ENCODE measurements around the gene ZFHX3. TPM values are rescaled to one million over a fixed set of nuclear protein-coding genes. Genes with fewer than 3 reads are reported as not detected.

ZFHX3 gene
- total and polyA plus RNA-seq, 2 donors from 2014 or later, result 2.3 to 29.3 TPM

DNA sequence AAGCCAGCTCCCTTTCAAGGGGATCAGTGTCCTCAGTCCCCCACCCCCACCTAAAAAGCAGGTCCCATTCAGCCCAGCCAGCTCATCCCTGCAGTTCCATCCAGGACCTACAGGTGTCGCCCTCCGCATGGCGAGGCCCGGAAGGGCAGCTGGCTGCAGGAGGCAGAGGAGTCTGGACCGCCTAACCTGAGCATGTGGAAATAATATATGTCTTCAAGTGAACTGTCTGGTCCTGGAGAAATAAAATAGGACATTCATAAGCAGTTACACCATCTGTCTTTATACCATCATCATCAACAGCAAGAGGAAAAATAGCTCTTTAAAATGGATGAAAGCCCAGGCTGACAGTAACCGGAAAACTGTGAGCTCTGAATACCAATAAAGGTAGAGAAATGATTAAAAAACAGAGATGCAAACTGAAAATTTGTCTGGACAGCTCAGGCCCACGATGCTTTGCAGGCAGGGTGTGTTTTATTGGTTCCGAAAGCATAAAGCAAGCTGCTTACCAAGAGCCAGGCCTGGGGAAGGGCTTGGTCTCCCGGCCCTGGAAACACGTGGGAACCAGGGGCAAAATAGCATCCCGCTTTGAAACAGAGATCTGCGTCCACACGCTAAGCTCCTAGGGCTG, 215.2 kb downstream of the ZFHX3 start:
- no peaks in the 10 kb centered on the region for H3K27me3 ChIP-seq (ENCODE audit: control insufficient read depth, insufficient read depth, low read length)
- no peak overlapping the region for H3K27ac ChIP-seq (ENCODE audit: low read depth in 2 of 2, low read length in 2 of 2)
- intact Hi-C loops (cut with DNase I), result no loop called here
- H3K9me3 ChIP-seq (ENCODE audit: control insufficient read depth in 2 of 3, insufficient read depth in 1 of 3, low read length in 3 of 3), result no peaks in the 10 kb centered on the region
- peak; percentile 11 for FAIRE-seq
- no peak overlapping the region for H3K9ac ChIP-seq (ENCODE audit: low read length in 3 of 3)
- H3K36me3 ChIP-seq (ENCODE audit: control insufficient read depth in 2 of 3, insufficient read depth in 3 of 3, low read length in 3 of 3), result peaks cover 0 to 2% (median 0%) of the 10 kb centered on the region in 3 donors
- peak; percentile 83 to 87 (median 86) for DNase-seq
- TF ChIP-seq, protein P1, sequence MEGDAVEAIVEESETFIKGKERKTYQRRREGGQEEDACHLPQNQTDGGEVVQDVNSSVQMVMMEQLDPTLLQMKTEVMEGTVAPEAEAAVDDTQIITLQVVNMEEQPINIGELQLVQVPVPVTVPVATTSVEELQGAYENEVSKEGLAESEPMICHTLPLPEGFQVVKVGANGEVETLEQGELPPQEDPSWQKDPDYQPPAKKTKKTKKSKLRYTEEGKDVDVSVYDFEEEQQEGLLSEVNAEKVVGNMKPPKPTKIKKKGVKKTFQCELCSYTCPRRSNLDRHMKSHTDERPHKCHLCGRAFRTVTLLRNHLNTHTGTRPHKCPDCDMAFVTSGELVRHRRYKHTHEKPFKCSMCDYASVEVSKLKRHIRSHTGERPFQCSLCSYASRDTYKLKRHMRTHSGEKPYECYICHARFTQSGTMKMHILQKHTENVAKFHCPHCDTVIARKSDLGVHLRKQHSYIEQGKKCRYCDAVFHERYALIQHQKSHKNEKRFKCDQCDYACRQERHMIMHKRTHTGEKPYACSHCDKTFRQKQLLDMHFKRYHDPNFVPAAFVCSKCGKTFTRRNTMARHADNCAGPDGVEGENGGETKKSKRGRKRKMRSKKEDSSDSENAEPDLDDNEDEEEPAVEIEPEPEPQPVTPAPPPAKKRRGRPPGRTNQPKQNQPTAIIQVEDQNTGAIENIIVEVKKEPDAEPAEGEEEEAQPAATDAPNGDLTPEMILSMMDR (IDR thresholded peaks at IDR 0.05; ENCODE audit: borderline replicate concordance, extremely low read depth, insufficient read depth), result peak; percentile 97
- peaks cover 0 to under 1% (median 0%) of the 10 kb centered on the region in 3 donors for H3K4me1 ChIP-seq (ENCODE audit: control insufficient read depth in 2 of 3, insufficient read depth in 2 of 3, low read depth in 1 of 3, low read length in 3 of 3)
- H3K4me3 ChIP-seq (ENCODE audit: low read length in 3 of 3), result no peak overlapping the region

DNA sequence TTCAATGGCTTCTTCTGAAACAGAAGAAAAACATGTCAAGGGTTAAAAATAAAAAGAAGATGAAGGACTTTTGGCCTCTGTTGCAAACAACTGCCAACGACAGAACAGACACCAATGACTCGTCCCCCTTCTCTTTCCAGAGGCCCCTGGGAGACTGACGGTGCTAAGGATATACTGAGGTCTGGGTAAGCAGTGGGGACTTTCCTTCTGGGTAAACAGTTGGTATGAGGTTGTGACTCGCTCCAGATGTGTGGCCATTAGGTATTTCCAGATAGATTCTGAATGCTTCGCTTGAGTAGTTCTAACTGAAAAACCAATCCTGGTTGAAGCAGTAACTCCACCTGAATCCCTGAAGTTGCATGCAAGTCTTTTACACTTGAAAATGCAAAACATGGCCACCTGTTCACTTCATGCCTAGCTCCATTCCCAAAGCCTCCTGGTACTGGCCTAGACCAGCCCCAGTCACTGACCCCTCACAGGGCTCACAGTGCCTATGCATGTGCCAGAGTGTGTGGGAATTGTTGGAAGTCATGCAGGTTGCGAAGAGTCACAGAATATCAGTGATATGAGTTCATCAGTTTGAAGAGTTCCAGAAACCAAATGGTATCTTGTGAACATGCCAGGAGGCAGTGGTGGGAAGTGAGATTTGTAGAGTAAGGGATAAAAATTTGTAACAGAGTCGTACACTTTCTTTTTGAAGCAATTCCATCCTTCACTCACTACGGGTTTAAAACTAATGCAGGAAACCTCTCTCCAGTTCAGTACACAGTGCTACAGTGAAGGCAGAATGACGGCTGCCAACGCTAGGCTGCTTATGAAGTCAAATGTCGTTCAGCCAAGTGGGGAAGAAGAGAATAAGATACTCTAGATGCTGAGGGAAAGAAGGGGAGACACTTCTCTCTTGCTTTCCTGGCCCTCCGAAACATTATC, 217.8 kb downstream of the ZFHX3 start:
- TF ChIP-seq, protein P1 (IDR thresholded peaks at IDR 0.05; ENCODE audit: borderline replicate concordance, extremely low read depth, insufficient read depth), result no peak
- Histone ChIP-seq H3K4me3 (ENCODE audit: low read length in 3 of 3) (no peak overlapping the region), H3K9ac (ENCODE audit: low read length in 3 of 3) (no peak overlapping the region), H3K36me3 (ENCODE audit: control insufficient read depth in 2 of 3, insufficient read depth in 3 of 3, low read length in 3 of 3) (peaks cover 0 to 2% (median 0%) of the 10 kb centered on the region in 3 donors), H3K27ac (ENCODE audit: low read depth in 2 of 2, low read length in 2 of 2) (no peak overlapping the region), H3K4me1 (ENCODE audit: control insufficient read depth in 2 of 3, insufficient read depth in 2 of 3, low read depth in 1 of 3, low read length in 3 of 3) (peaks cover 0 to 2% (median 0%) of the 10 kb centered on the region in 3 donors), H3K9me3 (ENCODE audit: control insufficient read depth in 2 of 3, insufficient read depth in 1 of 3, low read length in 3 of 3) (no peaks in the 10 kb centered on the region), H3K27me3 (ENCODE audit: control insufficient read depth, insufficient read depth, low read length) (no peaks in the 10 kb centered on the region)
- DNase-seq (no peak), FAIRE-seq (no peak)
- intact Hi-C loops (cut with DNase I), result no loop called here

DNA sequence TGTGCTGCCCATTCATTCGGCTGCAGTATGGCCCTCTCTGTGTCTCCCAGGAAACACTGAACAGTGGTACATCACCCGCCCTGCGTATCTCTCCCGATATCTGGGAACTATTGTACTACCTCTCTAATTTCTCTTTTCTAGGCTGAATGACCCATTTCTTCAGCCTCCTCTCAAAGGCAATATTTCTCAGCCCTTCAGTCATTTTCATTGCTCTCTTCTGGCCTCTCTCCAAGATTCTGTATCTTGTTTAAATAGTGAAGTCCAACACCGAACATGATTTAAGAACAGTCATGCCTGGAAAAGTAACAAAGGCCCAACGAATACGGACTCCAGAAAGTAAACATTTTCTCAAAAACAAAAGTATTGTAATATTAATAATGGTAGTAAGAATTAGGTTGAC, 220.1 kb downstream of the ZFHX3 start:
- Histone ChIP-seq H3K36me3 (ENCODE audit: control insufficient read depth in 2 of 3, insufficient read depth in 3 of 3, low read length in 3 of 3) (peaks cover 0 to 2% (median 0%) of the 10 kb centered on the region in 3 donors), H3K9me3 (ENCODE audit: control insufficient read depth in 2 of 3, insufficient read depth in 1 of 3, low read length in 3 of 3) (no peaks in the 10 kb centered on the region), H3K27me3 (ENCODE audit: control insufficient read depth, insufficient read depth, low read length) (no peaks in the 10 kb centered on the region), H3K4me1 (ENCODE audit: control insufficient read depth in 2 of 3, insufficient read depth in 2 of 3, low read depth in 1 of 3, low read length in 3 of 3) (peaks cover 0 to 2% (median 0%) of the 10 kb centered on the region in 3 donors), H3K4me3 (ENCODE audit: low read length in 3 of 3) (no peak overlapping the region), H3K27ac (ENCODE audit: low read depth in 2 of 2, low read length in 2 of 2) (no peak overlapping the region), H3K9ac (ENCODE audit: low read length in 3 of 3) (no peak overlapping the region)
- intact Hi-C loops (cut with DNase I), result no loop called here
- DNase-seq, result peak in 2 of 5 donors; percentile 57 to 75
- TF ChIP-seq, protein P1 (IDR thresholded peaks at IDR 0.05; ENCODE audit: borderline replicate concordance, extremely low read depth, insufficient read depth), result no peak
- FAIRE-seq, result no peak

All from kidney (tissue), 14 donors.